Measurements from ENCODE around the gene OR2AG2. TPM values are rescaled to one million over a fixed set of nuclear protein-coding genes. Genes with fewer than 3 reads are reported as not detected.

The OR2AG2 gene
- total and polyA plus RNA-seq, 9 of the 15 experiments (the other 6 are each of a cell fraction or from before 2014, with no cell fraction given): 0.15 to 0.91 (median 0.55) TPM

DNA sequence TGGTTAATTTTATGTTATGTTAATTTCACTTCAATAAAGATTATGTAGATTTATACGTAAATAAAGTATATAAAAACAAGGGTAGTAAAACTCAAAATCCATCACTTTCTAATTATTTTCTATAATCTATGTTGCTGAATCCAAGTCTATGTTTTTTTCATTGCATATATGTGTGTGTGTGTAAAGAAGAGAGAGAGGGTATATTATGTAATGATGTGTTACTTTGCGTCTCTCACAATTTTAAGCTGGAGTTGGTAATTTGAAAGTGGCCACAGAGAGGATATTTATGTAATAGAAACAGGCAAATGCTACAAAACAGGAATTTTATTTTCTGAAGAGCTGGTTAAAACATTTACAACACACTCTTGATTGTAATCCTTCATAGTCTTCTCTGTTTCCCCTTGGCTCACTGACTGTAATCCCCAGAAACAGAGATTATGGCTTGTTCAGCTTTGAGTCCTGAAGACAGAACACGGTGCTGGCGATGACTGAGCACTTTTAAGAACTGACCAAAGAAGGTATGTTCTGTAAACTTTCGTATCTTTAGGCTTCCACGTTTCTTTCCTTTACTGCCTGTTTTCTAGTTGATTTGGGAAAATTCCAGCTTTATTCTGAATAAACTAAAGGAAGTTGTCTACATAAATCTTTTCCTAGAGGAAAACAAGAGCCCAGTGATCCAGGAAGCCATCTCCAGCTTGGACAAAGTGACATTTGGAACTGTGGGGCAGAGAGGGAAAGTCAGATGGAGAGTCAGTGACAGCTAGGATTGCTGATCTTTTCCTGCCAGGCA lies 43.6 kb downstream of the OR2AG2 start (continued):
- TF ChIP-seq, protein P1, sequence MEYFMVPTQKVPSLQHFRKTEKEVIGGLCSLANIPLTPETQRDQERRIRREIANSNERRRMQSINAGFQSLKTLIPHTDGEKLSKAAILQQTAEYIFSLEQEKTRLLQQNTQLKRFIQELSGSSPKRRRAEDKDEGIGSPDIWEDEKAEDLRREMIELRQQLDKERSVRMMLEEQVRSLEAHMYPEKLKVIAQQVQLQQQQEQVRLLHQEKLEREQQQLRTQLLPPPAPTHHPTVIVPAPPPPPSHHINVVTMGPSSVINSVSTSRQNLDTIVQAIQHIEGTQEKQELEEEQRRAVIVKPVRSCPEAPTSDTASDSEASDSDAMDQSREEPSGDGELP (CRISPR knock-in tag; IDR thresholded peaks at IDR 0.05; ENCODE audit: borderline replicate concordance): no peak
- TF ChIP-seq TCFL5 (CRISPR knock-in tag; conservative IDR thresholded peaks at IDR 0.05) (no peak), CTBP1 (IDR thresholded peaks at IDR 0.05; ENCODE audit: borderline replicate concordance) (0 out of 2 replicates have a peak, but pooled peaks have one; percentile 13), FOXA1 (IDR thresholded peaks at IDR 0.05; ENCODE audit: borderline replicate concordance) (no peak), MAFK (IDR thresholded peaks at IDR 0.05; ENCODE audit: low read length) (peak; percentile 84)
- TF ChIP-seq, protein P2, sequence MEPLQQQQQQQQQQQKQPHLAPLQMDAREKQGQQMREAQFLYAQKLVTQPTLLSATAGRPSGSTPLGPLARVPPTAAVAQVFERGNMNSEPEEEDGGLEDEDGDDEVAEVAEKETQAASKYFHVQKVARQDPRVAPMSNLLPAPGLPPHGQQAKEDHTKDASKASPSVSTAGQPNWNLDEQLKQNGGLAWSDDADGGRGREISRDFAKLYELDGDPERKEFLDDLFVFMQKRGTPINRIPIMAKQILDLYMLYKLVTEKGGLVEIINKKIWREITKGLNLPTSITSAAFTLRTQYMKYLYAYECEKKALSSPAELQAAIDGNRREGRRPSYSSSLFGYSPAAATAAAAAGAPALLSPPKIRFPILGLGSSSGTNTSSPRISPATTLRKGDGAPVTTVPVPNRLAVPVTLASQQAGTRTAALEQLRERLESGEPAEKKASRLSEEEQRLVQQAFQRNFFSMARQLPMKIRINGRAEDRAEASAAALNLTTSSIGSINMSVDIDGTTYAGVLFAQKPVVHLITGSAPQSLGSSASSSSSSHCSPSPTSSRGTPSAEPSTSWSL (CRISPR knock-in tag; IDR thresholded peaks at IDR 0.05; ENCODE audit: borderline replicate concordance): no peak
- TF ChIP-seq, protein P3, sequence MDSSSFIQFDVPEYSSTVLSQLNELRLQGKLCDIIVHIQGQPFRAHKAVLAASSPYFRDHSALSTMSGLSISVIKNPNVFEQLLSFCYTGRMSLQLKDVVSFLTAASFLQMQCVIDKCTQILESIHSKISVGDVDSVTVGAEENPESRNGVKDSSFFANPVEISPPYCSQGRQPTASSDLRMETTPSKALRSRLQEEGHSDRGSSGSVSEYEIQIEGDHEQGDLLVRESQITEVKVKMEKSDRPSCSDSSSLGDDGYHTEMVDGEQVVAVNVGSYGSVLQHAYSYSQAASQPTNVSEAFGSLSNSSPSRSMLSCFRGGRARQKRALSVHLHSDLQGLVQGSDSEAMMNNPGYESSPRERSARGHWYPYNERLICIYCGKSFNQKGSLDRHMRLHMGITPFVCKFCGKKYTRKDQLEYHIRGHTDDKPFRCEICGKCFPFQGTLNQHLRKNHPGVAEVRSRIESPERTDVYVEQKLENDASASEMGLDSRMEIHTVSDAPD (CRISPR knock-in tag; IDR thresholded peaks at IDR 0.05): no peak

Measured in K562 (cell line).